ENCODE results near the gene ELOB. TPM values are rescaled to one million over a fixed set of nuclear protein-coding genes. Genes with fewer than 3 reads are reported as not detected.

ELOB gene
- total RNA-seq, 1 donor from 2014 or later: 183 TPM

DNA sequence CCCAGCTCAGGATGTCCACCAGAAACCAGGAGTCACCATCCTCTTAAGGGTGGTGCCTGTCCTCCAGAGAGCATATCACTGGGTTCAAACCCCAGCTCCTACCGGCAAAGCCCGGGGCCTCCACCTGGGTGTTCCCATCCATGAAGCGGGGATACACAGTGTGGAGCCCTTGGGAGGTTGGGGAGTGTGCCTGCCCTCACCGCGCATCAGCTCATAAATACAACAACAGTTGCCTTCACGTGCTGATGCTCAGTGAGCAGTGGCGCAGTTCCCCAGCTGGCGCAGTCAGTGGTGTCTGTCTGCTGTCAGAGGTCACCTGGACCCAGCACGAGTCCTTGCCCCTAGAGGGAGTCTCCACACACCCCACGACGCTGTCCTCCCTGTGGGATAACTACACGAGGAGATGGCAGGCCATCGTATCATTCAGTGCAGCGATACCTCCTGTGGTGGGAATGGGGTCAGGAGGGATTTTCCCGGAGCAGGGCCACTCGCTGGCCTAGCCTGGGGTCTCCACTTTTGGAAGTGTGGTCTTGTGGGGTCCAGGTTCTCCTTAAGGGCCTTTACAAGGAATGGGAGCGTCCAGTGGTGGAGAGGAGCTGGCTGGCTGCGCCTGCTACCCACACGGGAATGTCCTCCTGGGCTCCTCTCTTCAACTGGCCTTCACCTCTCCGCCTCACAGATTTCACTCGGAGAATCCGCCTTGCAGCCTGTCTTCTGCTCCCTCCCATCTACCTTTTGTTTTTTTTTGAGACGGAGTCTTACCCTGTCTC lies 2.3 kb upstream of the ELOB start:
- Mint-ChIP-seq H3K4me3 (ENCODE audit: unreplicated experiment) (no peak overlapping the region), H3K27ac (ENCODE audit: unreplicated experiment) (peak overlapping the region; percentile 22), H3K9me3 (ENCODE audit: unreplicated experiment) (peaks cover 9% of the 10 kb centered on the region), H3K4me1 (ENCODE audit: low read depth, unreplicated experiment) (peaks cover 10% of the 10 kb centered on the region), H3K27me3 (ENCODE audit: unreplicated experiment) (peaks cover 16% of the 10 kb centered on the region), H3K36me3 (ENCODE audit: unreplicated experiment) (no peaks in the 10 kb centered on the region)
- no peak for DNase-seq
- TF ChIP-seq, protein P1, sequence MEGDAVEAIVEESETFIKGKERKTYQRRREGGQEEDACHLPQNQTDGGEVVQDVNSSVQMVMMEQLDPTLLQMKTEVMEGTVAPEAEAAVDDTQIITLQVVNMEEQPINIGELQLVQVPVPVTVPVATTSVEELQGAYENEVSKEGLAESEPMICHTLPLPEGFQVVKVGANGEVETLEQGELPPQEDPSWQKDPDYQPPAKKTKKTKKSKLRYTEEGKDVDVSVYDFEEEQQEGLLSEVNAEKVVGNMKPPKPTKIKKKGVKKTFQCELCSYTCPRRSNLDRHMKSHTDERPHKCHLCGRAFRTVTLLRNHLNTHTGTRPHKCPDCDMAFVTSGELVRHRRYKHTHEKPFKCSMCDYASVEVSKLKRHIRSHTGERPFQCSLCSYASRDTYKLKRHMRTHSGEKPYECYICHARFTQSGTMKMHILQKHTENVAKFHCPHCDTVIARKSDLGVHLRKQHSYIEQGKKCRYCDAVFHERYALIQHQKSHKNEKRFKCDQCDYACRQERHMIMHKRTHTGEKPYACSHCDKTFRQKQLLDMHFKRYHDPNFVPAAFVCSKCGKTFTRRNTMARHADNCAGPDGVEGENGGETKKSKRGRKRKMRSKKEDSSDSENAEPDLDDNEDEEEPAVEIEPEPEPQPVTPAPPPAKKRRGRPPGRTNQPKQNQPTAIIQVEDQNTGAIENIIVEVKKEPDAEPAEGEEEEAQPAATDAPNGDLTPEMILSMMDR (IDR thresholded peaks at IDR 0.05; ENCODE audit: partially characterized antibody, unreplicated experiment): no peak

DNA sequence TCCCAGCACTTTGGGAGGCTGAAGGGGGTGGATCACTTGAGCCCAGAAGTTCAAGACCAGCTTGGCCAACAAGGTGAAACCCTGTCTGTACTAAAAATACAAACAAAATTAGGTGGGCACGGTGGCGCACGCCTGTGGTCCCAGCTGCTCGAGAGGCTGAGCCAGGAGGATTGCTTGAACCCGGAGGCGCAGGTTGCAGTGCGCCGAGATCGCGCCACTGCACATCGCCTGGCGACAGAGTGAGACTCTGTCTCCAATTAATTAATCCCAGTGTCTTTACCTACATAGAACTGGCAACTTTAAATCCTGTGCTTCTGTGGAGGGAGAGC lies 1.5 kb upstream of the ELOB start:
- Mint-ChIP-seq H3K36me3 (ENCODE audit: unreplicated experiment) (no peaks in the 10 kb centered on the region), H3K4me1 (ENCODE audit: low read depth, unreplicated experiment) (peaks cover 10% of the 10 kb centered on the region), H3K9me3 (ENCODE audit: unreplicated experiment) (peaks cover 9% of the 10 kb centered on the region), H3K27me3 (ENCODE audit: unreplicated experiment) (peaks cover 16% of the 10 kb centered on the region), H3K27ac (ENCODE audit: unreplicated experiment) (peak overlapping the region; percentile 96), H3K4me3 (ENCODE audit: unreplicated experiment) (peak overlapping the region; percentile 92)
- TF ChIP-seq, protein P1 (IDR thresholded peaks at IDR 0.05; ENCODE audit: partially characterized antibody, unreplicated experiment): no peak
- no peak for DNase-seq

DNA sequence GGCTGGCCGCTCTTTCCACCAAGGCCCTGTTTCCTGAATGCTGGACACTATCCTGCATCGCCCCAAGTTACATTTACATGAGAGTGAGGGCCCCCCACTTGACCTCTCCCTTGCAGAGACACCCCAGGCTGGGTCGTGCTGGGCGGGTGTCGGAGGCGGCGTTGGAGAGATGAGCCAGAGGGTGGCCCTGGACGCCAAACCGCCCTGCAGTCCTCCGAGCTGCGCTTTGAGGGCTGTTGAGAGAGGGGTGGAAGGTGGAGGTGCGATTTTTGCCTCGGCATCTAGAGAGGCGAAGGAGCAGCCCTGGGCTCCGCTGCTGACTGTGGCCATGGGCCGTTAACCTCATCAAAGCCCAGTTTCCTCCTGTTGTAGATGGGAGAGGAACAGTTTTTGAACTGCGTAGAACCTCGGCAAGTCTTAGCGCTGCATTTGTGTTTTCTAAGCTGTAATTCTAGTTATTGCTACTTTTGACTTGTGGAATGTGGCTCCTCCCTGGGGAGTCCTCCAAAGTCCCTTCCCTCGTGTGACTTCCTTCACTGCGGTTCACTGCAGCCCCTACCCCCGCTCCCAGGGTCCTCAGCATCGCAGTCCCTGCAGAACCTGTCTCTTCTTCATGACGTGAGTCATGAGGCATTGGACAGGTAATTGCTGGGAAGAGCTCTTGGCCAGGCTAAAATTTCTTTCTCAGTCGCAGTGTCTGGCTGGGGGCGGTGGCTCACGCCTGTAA lies 986 bp upstream of the ELOB start:
- no peak for DNase-seq
- Mint-ChIP-seq H3K27me3 (ENCODE audit: unreplicated experiment) (peaks cover 16% of the 10 kb centered on the region), H3K9me3 (ENCODE audit: unreplicated experiment) (peaks cover 9% of the 10 kb centered on the region), H3K4me1 (ENCODE audit: low read depth, unreplicated experiment) (peaks cover 10% of the 10 kb centered on the region), H3K4me3 (ENCODE audit: unreplicated experiment) (peak overlapping the region; percentile 92), H3K36me3 (ENCODE audit: unreplicated experiment) (no peaks in the 10 kb centered on the region), H3K27ac (ENCODE audit: unreplicated experiment) (peak overlapping the region; percentile 96)
- TF ChIP-seq, protein P1 (IDR thresholded peaks at IDR 0.05; ENCODE audit: partially characterized antibody, unreplicated experiment): no peak

DNA sequence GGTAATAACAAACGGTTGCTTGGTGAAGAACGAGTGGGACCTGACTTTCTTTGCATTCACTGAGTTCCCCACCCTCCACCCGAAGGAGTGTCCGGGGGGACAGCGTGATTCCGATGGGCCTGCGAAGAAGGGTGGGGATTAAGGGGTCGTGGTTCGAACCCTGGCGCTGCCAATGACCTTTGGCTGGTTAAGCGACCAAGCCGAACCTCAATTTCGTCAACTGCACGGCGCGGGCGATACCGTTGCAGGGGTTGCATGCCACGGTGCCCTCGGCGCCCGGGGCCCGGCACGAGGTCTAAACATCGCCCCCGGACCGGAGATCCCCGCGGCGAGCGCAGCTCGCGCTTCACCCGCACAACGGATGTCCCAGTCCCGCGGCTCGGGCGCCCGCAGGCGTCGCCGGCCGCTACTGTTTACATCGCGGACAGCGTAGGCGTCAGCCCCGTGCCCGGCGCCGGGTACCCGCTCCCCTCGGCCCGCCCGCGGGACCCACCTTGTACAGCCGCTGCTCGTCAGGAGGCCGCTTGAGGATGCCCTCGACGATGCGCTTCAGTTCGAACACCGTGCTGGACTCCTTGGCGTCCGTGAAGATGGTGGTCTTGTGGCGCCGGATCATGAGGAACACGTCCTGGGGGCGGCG lies 460 bp downstream of the ELOB start:
- TF ChIP-seq, protein P1 (IDR thresholded peaks at IDR 0.05; ENCODE audit: partially characterized antibody, unreplicated experiment): no peak
- Mint-ChIP-seq H3K4me3 (ENCODE audit: unreplicated experiment) (peak overlapping the region; percentile 99), H3K27me3 (ENCODE audit: unreplicated experiment) (peaks cover 16% of the 10 kb centered on the region), H3K27ac (ENCODE audit: unreplicated experiment) (peak overlapping the region; percentile 97), H3K9me3 (ENCODE audit: unreplicated experiment) (peaks cover 8% of the 10 kb centered on the region), H3K4me1 (ENCODE audit: low read depth, unreplicated experiment) (peaks cover 10% of the 10 kb centered on the region), H3K36me3 (ENCODE audit: unreplicated experiment) (no peaks in the 10 kb centered on the region)
- DNase-seq: peak; percentile 46
